Neural cell (in vitro differentiated cells): ENCODE results near the gene ZNF775. TPM values are rescaled to one million over a fixed set of nuclear protein-coding genes. Genes with fewer than 3 reads are reported as not detected.
A peak's percentile ranks its signal among the peaks of the same experiment; 100 is the strongest.

Experiments
- H2AFZ ChIP-seq: fragments of 200-600, 300-800 bp; sonication (generic), shearing (Covaris generic); 2 replicates; pipeline ENCODE4 v1.6.0; 2014; ENCODE audit warnings: low read depth, mild to moderate bottlenecking, antibody characterized with exemption, low read length, moderate library complexity
- H3F3A ChIP-seq: fragments of 200-600 bp; shearing (Covaris generic); 2 replicates; pipeline ENCODE4 v1.6.1; 2016; ENCODE audit warnings: mild to moderate bottlenecking, moderate library complexity, mixed read lengths, antibody characterized with exemption, low read length; ENCODE audit not compliant: insufficient read depth, poor library complexity, severe bottlenecking
- H3K27ac ChIP-seq: fragments of 200-600, 300-800 bp; sonication (generic), shearing (Covaris generic); 2 replicates; pipeline ENCODE4 v1.5.1; 2014; ENCODE audit warnings: mild to moderate bottlenecking, low read length, moderate library complexity
- H3K27me3 ChIP-seq: fragments of 300-800, 200-600 bp; sonication (generic), shearing (Covaris generic); 2 replicates; pipeline ENCODE4 v1.6.0; 2014; ENCODE audit warnings: mild to moderate bottlenecking, low read depth, low read length, moderate library complexity; ENCODE audit not compliant: insufficient read depth
- H3K36me3 ChIP-seq: fragments of 300-800, 200-600 bp; sonication (generic), shearing (Covaris generic); 2 replicates; pipeline ENCODE4 v1.5.1; 2014; ENCODE audit warnings: mild to moderate bottlenecking, antibody characterized with exemption, low read length, moderate library complexity; ENCODE audit not compliant: insufficient read depth
- H3K4me2 ChIP-seq: fragments of 300-800, 200-600 bp; sonication (generic), shearing (Covaris generic); 2 replicates; pipeline ENCODE4 v1.6.0; 2014; ENCODE audit warnings: mild to moderate bottlenecking, low read length
- H3K4me3 ChIP-seq: fragments of 300-800, 200-600 bp; sonication (generic), shearing (Covaris generic); 2 replicates; pipeline ENCODE4 v1.5.1; 2014; ENCODE audit warnings: mild to moderate bottlenecking, low read length, moderate library complexity
- H3K79me2 ChIP-seq: fragments of 200-600 bp; shearing (Covaris generic); replicated peaks from 2 replicates; pipeline ENCODE4 v1.6.0; 2014; ENCODE audit warnings: mild to moderate bottlenecking, low read length, moderate library complexity; ENCODE audit not compliant: insufficient read depth
- H3K9ac ChIP-seq: fragments of 300-800, 200-600 bp; sonication (generic), shearing (Covaris generic); 2 replicates; pipeline ENCODE4 v1.6.1; 2016; ENCODE audit warnings: mild to moderate bottlenecking, low read length, mixed read lengths
- H3K9me2 ChIP-seq: fragments of 200-600 bp; shearing (Covaris generic); 2 replicates; pipeline ENCODE4 v1.6.1; 2016; ENCODE audit warnings: mild to moderate bottlenecking, low read length, mixed read lengths; ENCODE audit not compliant: insufficient read depth
- H3K9me3 ChIP-seq: fragments of 200-600, 300-800 bp; sonication (generic), shearing (Covaris generic); 2 replicates; pipeline ENCODE4 v1.6.1; 2016; ENCODE audit warnings: mild to moderate bottlenecking, mixed run types, low read length, moderate library complexity, mixed read lengths
- H4K20me1 ChIP-seq: fragments of 200-600 bp; shearing (Covaris generic); 2 replicates; pipeline ENCODE4 v1.6.1; 2016; ENCODE audit warnings: mild to moderate bottlenecking, mixed run types; ENCODE audit not compliant: insufficient read depth
- EP300 ChIP-seq: fragments of 450-650 bp; conservative IDR thresholded peaks from 2 replicates; pipeline ENCODE4 v1.6.1; 2014; ENCODE audit warnings: antibody characterized with exemption, mild to moderate bottlenecking, moderate library complexity; ENCODE audit not compliant: poor library complexity, severe bottlenecking
- EZH2 ChIP-seq: fragments of 200-600, 300-800 bp; shearing (Covaris generic), sonication (generic); IDR thresholded peaks from 2 replicates; pipeline ENCODE4 v1.6.1; 2014; ENCODE audit warnings: antibody characterized with exemption, low read length, borderline replicate concordance, mild to moderate bottlenecking; ENCODE audit not compliant: insufficient read depth, poor library complexity, severe bottlenecking
- MXI1 ChIP-seq: fragments of 450-650 bp; conservative IDR thresholded peaks from 2 replicates; pipeline ENCODE4 v1.6.1; 2014; ENCODE audit warnings: antibody characterized with exemption, mild to moderate bottlenecking; ENCODE audit not compliant: poor library complexity, severe bottlenecking
- POLR2AphosphoS5 ChIP-seq: IDR thresholded peaks from 2 replicates; pipeline ENCODE4 v1.6.1; 2012
- RAD21 ChIP-seq: fragments of 450-650 bp; conservative IDR thresholded peaks from 2 replicates; pipeline ENCODE4 v1.6.1; 2014; ENCODE audit warnings: antibody characterized with exemption, mild to moderate bottlenecking, moderate library complexity
- SMC3 ChIP-seq: fragments of 450-650 bp; conservative IDR thresholded peaks from 2 replicates; pipeline ENCODE4 v1.6.1; 2014; ENCODE audit warnings: antibody characterized with exemption, mild to moderate bottlenecking, moderate library complexity; ENCODE audit not compliant: poor library complexity
- TAF1 ChIP-seq: IDR thresholded peaks from 2 replicates; pipeline ENCODE4 v1.6.1; 2012; ENCODE audit warnings: low read depth
- polyA minus RNA-seq: library from RNA; depleted of rRNA, polyadenylated mRNA; stranded (reverse); fragments of >200 nt; gene quantifications from 2 replicates; pipeline ENCODE4 v1.2.3, GENCODE V29; 2014
- polyA plus RNA-seq: library from polyadenylated mRNA; depleted of rRNA; stranded (reverse); fragments of >200 nt; gene quantifications from 2 replicates; pipeline ENCODE4 v1.2.3, GENCODE V29; 2014
- TF ChIP-seq, protein P1 (sequence below): fragments of 450-650 bp; IDR thresholded peaks from 2 replicates; pipeline ENCODE4 v1.5.1; 2014; ENCODE audit warnings: antibody characterized with exemption, mild to moderate bottlenecking, moderate library complexity; ENCODE audit not compliant: poor library complexity, severe bottlenecking
- TF ChIP-seq, protein P2 (sequence below): IDR thresholded peaks from 2 replicates; pipeline ENCODE4 v1.6.1; 2012; ENCODE audit warnings: borderline replicate concordance

Gene ZNF775
- 16.8 and 24.9 TPM in 2 replicates for polyA plus RNA-seq
- polyA minus RNA-seq = 22.9 and 28.5 TPM in 2 replicates

DNA sequence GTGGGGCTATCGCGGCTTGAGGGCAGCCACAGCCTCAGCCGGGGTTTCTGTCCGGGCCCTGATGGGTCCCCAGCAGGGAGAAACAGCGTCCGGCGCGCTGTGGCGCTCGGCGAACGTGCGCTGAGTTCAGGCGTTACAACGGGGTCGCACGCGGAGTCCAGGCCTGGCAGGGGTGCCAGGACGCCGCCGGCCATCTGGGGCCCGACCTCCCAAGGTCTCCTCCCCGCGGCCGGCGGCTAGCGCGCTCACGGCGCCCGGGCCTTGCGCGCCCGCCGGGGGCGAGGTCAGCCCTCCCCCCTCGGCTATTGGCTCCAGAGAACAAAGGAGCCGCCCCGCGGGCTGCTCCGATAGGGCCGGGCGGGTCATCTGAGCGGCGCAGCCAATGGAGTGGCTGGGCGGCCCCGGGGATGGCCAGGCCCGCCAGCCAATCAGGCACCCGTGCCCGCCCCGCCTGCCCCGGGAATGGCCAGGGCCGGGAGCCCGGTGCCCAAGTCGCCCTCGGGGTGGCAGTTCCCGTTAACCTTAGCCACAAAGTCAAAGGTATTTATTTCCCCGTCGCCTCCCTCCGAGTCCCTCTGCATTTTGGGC, at the start of gene ZNF775:
ZNF775 (plus strand) TSS at position 478 of the 588 bp plus-strand sequence. CDS start 9,141 bp downstream, outside the sequence.
- Histone ChIP-seq H3K79me2 (peaks cover 49% of the 10 kb centered on the region), H3K9ac (peak within 1 kb of the TSS; percentile 94), H3K9me2 (no peaks in the 10 kb centered on the region), H3K27ac (peak within 1 kb of the TSS; percentile 90), H3K4me2 (peak within 1 kb of the TSS; percentile 99), H3K36me3 (no peaks in the 10 kb centered on the region), H3F3A (peaks cover 4% of the 10 kb centered on the region), H3K4me3 (peak within 1 kb of the TSS; percentile 96), H2AFZ (peak within 1 kb of the TSS; percentile 69), H3K27me3 (no peaks in the 10 kb centered on the region), H3K9me3 (no peaks in the 10 kb centered on the region), H4K20me1 (no peaks in the 10 kb centered on the region)
- TF ChIP-seq, protein P1, sequence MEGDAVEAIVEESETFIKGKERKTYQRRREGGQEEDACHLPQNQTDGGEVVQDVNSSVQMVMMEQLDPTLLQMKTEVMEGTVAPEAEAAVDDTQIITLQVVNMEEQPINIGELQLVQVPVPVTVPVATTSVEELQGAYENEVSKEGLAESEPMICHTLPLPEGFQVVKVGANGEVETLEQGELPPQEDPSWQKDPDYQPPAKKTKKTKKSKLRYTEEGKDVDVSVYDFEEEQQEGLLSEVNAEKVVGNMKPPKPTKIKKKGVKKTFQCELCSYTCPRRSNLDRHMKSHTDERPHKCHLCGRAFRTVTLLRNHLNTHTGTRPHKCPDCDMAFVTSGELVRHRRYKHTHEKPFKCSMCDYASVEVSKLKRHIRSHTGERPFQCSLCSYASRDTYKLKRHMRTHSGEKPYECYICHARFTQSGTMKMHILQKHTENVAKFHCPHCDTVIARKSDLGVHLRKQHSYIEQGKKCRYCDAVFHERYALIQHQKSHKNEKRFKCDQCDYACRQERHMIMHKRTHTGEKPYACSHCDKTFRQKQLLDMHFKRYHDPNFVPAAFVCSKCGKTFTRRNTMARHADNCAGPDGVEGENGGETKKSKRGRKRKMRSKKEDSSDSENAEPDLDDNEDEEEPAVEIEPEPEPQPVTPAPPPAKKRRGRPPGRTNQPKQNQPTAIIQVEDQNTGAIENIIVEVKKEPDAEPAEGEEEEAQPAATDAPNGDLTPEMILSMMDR = peak; percentile 40
- TF ChIP-seq, protein P2, sequence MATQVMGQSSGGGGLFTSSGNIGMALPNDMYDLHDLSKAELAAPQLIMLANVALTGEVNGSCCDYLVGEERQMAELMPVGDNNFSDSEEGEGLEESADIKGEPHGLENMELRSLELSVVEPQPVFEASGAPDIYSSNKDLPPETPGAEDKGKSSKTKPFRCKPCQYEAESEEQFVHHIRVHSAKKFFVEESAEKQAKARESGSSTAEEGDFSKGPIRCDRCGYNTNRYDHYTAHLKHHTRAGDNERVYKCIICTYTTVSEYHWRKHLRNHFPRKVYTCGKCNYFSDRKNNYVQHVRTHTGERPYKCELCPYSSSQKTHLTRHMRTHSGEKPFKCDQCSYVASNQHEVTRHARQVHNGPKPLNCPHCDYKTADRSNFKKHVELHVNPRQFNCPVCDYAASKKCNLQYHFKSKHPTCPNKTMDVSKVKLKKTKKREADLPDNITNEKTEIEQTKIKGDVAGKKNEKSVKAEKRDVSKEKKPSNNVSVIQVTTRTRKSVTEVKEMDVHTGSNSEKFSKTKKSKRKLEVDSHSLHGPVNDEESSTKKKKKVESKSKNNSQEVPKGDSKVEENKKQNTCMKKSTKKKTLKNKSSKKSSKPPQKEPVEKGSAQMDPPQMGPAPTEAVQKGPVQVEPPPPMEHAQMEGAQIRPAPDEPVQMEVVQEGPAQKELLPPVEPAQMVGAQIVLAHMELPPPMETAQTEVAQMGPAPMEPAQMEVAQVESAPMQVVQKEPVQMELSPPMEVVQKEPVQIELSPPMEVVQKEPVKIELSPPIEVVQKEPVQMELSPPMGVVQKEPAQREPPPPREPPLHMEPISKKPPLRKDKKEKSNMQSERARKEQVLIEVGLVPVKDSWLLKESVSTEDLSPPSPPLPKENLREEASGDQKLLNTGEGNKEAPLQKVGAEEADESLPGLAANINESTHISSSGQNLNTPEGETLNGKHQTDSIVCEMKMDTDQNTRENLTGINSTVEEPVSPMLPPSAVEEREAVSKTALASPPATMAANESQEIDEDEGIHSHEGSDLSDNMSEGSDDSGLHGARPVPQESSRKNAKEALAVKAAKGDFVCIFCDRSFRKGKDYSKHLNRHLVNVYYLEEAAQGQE = peak; percentile 70
- no peak for TF ChIP-seq RAD21
- no peak for TF ChIP-seq TAF1
- peak; percentile 51 for TF ChIP-seq MXI1
- TF ChIP-seq EP300 = no peak
- peak; percentile 94 for TF ChIP-seq POLR2AphosphoS5
- peak; percentile 18 for TF ChIP-seq SMC3
- TF ChIP-seq EZH2 = no peak

GRCh38 chr7:150329331-150330120, 49.6 kb upstream of the ZNF775 start:
- H3K4me2 ChIP-seq = no peak overlapping the region
- H4K20me1 ChIP-seq = no peaks in the 10 kb centered on the region
- H3K79me2 ChIP-seq = no peaks in the 10 kb centered on the region
- no peak overlapping the region for H3K9ac ChIP-seq
- no peak overlapping the region for H2AFZ ChIP-seq
- TF ChIP-seq, protein P2 = no peak
- TF ChIP-seq MXI1 (no peak), EP300 (no peak), SMC3 (no peak), TAF1 (no peak), POLR2AphosphoS5 (no peak), EZH2 (no peak), RAD21 (no peak)
- TF ChIP-seq, protein P1 = no peak
- H3K27me3 ChIP-seq = no peaks in the 10 kb centered on the region
- H3K4me3 ChIP-seq = no peak overlapping the region
- H3K27ac ChIP-seq = no peak overlapping the region
- H3K9me2 ChIP-seq = no peaks in the 10 kb centered on the region
- H3K9me3 ChIP-seq = no peaks in the 10 kb centered on the region
- H3F3A ChIP-seq = no peaks in the 10 kb centered on the region
- no peaks in the 10 kb centered on the region for H3K36me3 ChIP-seq
